NCI-H187 treated with DMSO at 0.1 percent for 48 hours (cell line): Measurements from ENCODE around the gene ACHE.

ENCODE experiments used
- DNase-seq: peaks from one replicate; lab custom pipeline; 2025; lab: John Stamatoyannopoulos, UW

The ACHE gene

GRCh38 chr7:100884736-100885439, 10.8 kb downstream of the ACHE start:
- DNase-seq: no peak

DNA sequence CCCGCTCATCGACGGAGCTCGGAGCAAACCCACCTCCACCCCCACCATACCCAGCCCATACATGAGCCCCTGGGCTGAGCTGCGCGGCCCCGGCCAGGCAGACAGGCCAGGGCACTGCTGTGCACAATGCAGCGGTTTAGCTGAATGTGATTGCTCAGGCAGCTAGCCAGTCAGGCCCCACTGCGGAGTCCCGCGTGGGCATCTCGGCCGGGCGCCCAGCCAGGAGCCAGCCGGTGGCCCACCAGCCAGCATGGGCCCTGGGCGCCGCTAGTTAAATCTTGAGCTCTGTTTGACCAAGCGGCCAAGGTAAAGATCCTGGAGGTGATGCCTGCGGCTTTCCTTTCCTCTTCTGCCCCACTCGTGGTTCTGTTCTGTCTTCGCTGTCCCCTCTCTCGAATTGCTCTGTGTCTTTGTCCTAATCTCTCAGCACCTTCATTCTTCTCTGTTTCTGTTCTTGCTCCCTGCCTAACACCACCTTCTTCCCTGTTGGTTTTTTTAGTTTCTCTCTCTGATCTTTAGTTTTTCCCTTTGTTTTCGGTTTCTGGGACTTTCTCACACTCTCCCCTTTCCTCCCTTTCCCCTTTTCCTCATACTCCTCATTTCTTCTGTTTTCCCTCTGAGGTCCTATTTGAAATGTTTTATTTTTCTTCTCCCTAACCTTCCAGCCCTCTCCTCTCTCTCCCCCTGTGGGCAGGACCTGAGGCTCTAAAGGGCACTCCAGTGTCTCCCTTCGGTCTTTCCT, 12.7 kb downstream of the ACHE start:
- DNase-seq: no peak

GRCh38 chr7:100882201-100882600, 13.5 kb downstream of the ACHE start:
- DNase-seq: no peak

GRCh38 chr7:100881136-100881535, 14.6 kb downstream of the ACHE start:
- DNase-seq: no peak

DNA sequence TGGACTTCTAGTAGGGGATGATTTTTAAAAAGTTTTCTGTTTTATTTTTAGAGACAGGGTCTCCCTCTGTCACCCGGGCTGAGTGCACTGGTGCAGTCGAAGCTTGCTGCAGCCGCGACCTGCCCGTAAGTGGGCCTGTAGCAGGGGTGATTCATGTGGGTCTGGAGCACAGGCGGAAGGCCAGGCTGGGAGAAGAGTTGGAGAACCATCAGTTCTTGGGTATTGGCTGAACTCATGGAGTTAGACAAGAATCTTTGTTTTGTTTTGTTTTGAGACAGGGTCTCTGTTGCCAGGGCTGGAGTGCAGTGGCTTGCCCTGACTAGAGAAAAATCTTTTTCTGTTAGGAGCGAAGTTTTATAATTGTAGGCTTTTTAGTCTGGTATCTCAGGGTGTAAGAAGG, 15.0 kb downstream of the ACHE start:
- no peak for DNase-seq

DNA sequence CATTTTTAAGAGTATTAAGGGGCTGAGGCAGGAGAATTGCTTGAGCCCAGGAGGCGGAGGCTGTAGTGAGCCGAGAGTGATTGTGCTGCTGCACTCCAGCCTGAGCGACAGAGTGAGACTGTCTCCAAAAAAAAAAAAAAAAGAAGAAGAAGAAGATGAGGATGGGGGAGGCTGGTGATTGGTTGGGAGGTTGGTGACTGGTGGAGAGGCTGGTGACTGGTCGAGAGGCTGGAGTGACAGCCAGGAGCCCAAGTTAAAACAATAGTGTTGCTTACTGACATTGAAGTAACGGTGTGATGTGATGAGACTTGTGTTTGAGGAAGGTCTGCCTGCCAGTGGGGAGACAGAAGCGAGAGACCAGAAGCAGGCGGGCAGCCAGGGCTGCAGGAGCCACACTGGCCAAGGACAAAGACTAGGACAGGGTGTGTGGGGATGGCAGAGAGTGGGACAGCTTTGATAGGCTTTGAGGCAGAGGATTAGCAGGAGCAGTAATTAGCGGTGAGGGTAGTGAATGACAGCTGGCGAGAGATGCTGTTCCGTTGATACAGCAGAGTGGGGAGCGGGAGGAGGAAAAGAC, 15.9 kb downstream of the ACHE start:
- no peak for DNase-seq

DNA sequence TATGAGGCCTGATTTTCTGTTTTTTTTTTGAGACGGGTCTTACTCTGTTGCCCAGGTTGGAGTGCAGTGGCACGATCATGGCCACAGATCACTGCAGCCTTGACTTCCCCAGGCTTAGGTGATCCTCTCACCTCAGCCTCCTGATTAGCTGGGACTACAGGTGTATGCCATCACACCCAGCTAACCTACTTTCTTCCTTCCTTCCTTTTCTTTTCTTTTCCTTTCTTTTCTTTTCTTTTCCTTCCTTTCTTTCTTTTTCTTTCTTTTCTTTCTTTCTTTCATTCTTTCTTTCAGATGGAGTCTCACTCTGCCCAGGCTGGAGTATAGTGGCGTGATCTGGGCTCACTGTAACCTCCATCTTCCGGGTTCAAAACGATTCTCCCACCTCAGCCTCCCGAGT, 17.0 kb downstream of the ACHE start:
- no peak for DNase-seq

DNA sequence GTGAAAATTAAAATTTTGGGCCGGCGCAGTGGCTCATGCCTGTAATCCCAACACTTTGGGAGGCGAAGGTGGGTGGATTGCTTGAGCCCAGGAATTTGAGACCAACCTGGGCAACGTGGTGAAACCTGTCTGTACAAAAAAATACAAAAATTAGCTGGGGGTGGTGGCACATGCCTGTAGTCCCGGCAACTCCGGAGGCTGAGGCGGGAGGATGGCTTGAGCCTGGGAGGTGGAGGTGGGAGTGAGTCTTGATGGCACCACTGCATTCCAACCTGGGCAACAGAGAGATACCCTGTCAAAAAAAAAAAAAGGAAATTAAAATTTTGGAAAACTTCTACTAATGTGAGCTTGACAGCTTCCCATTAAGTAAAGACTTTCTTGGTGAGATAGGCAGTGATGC, 17.7 kb downstream of the ACHE start:
- DNase-seq: no peak

DNA sequence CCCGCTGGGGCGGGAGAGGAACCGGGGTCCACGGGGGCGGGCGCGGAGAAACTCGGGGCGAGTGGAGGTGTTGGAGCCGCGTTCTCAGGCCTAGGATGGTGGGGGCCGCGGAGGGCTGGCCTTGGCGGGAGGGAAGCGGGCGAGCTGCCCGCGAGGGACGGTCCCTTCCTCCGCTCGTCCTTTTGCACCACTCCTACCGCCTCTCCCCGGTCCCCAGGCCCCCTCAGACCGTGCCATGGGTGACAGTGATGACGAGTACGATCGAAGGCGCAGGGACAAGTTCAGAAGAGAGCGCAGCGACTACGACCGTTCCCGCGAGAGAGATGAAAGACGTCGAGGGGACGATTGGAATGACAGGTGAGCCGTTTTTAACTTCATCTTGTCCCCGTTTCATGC, 20.3 kb downstream of the ACHE start:
- DNase-seq: no peak

GRCh38 chr7:100874577-100875355, 20.9 kb downstream of the ACHE start, which contains the start of gene SRRT:
SRRT (plus strand) TSS chr7:100875103; CDS start chr7:100875591, 488 bp downstream.
- DNase-seq: peak; percentile 94

GRCh38 chr7:100874300-100874576, 21.4 kb downstream of the ACHE start:
- DNase-seq: no peak

DNA sequence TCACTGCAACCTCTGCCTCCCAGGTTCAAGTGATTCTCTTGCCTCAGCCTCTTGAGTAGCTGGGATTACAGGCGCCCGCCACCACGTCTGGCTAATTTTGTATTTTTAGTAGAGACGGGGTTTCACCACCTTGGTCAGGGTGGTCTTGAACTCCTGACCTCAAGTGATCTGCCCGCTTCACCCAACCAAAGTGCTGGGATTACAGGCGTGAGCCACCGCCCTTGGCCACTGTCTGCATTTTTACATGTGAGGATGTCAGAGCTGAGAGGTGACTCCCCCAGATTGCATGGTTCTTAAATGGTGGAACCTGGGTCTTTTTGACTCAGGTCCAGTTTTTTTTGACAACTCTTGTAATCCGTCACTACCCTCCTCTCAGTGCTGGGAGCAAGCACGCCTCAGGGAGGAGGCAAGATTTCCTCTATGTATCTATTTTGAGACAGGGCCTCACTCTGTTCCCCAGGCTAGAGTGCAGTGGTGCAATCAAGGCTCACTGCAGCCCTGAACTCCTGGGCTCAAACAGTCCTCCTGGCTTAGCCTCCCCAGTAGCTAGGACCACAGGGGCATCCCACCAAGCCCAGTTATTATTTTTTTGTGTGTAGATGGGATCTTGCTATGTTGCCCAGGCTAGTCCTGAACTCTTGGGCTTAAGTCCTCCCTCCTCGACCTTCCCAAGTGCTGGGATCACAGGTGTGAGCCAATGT, 21.9 kb downstream of the ACHE start:
- no peak for DNase-seq

DNA sequence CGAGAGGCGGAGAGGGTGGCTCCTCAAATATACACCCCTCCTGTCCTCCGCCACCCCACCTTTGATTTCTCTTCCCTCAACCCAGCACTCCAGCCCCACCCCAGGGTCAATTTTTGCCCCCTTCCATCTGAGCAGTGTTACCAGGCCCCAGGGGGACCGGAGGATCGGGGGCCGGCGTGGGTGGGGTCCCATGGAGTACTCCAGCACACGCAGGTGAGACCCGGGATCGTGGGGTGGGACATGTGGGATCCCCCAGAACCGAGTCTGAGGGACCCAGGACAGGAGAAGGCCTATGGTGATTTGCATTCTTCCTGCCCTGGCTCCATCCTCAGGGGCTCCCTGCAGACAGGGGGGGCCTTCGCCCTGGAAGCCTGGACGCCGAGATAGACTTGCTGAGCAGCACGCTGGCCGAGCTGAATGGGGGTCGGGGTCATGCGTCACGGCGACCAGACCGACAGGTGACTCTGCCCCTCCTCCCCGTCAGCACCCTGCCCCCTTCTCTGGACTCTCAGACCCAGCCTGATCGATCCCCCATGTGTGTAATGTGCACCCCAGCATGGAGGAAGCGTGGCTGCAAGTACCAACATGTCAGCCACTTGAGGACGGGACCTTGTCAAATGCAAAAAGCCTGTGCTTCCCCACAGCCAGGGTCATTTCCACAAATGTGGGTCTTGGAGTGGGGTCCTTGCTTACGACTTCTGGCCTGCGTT, 27.8 kb downstream of the ACHE start:
- DNase-seq: no peak

- no peak for DNase-seq
Observed at GRCh38 chr7:100867040-100867775, 28.5 kb downstream of the ACHE start, which contains the start of gene TRIP6. TRIP6 (plus strand) TSS chr7:100867387; CDS start chr7:100867498, 111 bp downstream.

DNA sequence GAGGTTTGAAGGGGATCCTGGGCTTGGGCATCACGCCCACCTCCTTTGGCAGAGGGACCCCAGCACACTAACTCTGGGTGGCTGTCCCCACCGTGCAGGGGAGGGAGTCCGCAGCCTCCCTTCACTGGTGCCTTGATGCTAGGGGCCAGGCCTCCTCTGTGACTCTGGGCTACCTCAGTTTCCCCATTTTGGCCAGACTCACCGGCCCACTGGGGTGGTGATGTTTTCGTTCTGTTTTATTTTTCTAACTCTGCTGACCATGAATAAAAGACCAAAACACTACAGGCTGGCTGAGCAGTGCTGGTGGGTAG, 29.0 kb downstream of the ACHE start:
- DNase-seq: no peak

DNA sequence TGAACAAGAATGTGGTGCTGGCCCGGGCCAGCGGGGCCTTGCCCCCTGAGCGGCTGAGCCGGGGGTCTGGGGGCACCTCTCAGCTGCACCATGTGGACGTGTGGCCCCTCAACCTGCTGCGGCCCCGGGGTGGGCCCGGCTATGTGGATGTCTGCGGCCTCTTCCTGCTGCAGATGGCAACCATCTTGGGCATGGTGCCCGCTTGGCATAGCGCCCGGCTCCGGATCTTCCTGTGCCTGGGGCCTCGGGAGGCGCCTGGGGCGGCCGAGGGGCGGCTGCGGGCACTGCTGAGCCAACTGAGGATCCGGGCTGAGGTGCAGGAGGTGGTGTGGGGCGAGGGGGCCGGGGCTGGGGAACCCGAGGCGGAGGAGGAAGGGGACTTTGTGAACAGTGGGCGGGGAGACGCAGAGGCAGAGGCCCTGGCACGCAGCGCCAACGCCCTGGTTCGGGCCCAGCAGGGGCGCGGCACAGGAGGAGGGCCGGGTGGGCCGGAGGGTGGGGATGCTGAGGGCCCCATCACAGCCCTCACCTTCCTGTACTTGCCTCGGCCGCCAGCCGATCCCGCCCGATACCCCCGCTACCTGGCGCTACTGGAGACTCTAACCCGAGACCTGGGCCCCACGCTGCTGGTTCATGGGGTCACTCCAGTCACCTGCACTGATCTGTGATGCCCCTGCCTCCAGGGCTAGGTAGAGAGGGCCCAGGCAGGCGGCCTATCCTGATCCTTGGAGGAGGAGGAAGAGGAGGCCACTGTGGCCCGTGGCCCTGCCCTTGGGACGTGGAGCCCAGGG, 29.6 kb downstream of the ACHE start:
- no peak for DNase-seq

- DNase-seq: no peak
Observed at GRCh38 chr7:100865372-100865911, 30.2 kb downstream of the ACHE start.

- no peak for DNase-seq
Observed at GRCh38 chr7:100864263-100864845, 31.3 kb downstream of the ACHE start.

DNA sequence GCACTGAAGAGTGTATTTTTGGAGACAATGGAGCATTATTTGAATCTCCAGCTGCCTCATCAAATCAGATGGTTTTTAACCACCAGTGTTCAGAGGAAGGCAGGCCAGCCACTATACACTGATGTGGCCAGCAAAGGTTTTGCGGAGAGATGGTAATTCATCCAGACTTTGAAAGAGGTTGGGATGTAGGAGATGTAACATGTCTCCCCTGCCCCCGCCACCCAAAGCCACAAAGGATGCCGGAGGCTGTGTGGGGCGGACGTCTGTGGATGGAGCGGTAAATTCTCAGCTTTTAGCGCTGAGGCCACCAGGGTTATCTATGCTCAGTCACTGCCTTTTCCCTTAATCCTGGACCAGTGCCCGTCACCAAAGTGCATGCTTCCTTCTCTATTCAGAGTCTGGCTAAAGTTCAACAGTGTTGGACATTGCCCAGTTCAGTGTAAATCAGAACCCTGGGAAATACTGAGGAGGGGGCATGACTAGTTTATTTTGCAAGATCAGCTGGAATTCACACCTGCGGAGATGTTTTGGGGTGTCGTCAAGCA, 32.2 kb downstream of the ACHE start:
- DNase-seq: no peak
